GM19238 (cell line): ENCODE data around the gene SLC25A45.

Experiments used
- DNase-seq: peaks from one replicate; pipeline ENCODE4 v3.0.0; 2011; ENCODE audit warnings: low spot score; ENCODE audit not compliant: insufficient read length

SLC25A45 gene

GRCh38 chr11:65325435-65325834 lies 57.0 kb downstream of the SLC25A45 start:
- no peak for DNase-seq
